Amniotic stem cell (primary cell): Measurements from ENCODE around the gene GRIN1.

Experiments
- DNase-seq: peaks from one replicate; lab custom pipeline; 2025; lab: John Stamatoyannopoulos, UW

GRIN1 gene

DNA sequence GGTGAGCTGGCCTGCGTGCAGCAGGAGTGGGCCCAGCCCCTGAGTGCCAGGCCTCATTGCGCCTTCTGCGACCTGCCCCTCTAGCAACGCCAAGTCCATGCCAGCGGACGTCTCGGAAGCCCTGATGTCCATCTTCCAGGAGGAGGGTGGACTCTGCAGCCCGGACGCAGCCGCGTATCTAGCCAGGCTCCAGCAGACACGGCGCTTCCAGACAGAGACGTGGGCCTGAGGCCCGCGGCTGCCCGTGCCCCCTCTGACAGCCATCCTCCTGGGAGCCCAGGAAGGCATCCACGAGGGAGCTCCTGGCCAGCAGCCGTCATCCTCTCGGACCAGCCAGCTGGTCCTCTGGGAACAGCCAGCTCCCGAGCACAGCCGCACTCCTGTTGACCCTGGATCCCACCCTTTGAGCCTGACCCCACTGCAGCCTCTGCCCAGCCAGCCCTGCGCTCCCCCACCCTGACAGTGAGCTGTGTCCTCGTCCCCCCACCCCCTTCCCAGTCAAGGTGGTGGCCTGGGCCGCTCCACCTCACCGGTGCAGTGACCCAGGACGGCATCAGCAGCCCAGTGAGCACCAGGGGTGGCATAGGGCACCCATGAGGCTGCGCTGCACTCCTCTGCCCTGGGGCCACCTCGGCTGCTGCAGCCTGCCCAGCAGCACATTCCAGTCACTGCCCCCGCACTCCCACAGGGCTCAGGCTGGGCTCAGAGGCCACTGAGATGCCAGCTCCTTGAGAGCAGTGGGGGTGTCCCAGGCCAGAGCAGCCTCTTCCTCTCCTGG is 77.4 kb downstream of the GRIN1 start:
- no peak for DNase-seq

DNA sequence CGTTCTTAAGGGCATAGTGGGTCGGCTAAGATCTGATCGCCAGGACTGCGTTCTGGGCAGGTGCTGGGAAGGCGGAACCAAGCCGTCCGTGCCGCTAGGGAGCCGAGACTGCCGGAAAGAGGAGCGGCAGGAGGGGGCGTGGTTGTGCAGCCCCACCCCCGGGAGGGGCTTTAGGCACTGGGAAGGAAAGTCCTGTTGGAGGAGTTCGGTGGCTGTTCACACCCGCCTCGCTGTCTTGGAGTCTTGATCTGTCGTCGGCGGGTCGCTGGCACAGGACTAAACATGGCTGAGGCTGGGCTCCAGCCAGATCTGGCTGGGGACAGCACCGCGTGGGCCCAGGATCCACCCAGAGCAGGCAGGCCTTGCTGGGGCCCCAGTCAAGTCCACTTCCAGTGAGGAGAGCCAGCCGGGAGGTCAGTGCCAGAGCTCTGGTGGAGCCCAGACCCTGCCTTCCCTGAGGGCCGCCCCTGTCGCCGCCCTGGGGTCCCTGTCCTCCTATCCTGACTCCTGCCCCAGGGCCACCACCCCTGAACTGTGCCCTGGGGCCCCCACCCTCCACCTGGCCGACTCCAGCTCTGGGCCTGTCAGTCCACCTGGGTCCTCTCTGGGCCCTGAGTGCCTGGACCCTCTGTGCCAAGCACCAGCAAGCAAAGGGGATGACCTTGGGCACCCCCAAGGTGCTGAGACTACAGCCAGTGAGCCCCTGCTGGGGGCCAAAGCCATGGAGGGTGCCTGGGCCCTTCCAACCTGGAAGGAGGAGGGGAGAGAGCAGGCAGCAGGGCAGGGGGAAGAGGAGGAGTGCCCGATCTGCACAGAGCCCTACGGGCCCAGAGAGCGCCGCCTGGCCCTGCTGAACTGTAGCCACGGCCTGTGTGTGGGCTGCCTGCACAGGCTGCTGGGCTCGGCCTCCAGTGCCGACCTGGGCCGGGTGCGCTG is 78.6 kb downstream of the GRIN1 start:
- DNase-seq, result no peak

DNA sequence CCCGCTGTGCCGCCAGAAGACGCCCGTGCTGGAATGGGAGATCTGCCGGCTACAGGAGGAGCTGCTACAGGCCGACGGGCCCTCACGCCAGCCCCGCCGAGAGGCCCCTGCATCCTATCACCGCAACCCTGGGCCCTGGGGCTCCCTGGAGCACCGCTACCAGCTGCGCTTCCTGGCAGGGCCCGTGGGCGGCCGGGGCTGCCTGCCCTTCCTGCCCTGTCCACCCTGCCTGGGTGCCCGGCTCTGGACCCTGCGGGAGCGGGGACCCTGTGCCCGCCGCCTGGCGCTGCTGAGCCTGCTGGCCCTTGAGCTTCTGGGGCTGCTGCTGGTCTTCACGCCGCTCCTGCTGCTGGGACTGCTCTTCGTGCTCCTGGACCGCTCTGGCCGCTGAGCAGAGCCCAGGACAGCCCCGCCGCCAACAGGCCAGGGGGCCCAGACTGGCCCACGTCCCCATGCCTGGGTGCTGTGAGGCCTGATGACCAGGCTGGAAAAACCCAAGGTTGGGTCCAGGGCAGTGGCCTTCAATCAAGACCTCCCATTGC is 79.3 kb downstream of the GRIN1 start:
- DNase-seq, result no peak
